K562 treated with DMSO at 1 percent for 4 hours (cell line): ENCODE data around the gene MCEE. TPM values are rescaled to one million over a fixed set of nuclear protein-coding genes. Genes with fewer than 3 reads are reported as not detected.

Experiments
- total RNA-seq: library from RNA; unstranded; fragments of 300-600 nt; gene quantifications from 2 replicates; pipeline ENCODE4 v1.2.3, GENCODE V29; 2022; ENCODE audit not compliant: insufficient read depth

Gene MCEE
- 15.1 and 16.5 TPM in 2 replicates for total RNA-seq

DNA sequence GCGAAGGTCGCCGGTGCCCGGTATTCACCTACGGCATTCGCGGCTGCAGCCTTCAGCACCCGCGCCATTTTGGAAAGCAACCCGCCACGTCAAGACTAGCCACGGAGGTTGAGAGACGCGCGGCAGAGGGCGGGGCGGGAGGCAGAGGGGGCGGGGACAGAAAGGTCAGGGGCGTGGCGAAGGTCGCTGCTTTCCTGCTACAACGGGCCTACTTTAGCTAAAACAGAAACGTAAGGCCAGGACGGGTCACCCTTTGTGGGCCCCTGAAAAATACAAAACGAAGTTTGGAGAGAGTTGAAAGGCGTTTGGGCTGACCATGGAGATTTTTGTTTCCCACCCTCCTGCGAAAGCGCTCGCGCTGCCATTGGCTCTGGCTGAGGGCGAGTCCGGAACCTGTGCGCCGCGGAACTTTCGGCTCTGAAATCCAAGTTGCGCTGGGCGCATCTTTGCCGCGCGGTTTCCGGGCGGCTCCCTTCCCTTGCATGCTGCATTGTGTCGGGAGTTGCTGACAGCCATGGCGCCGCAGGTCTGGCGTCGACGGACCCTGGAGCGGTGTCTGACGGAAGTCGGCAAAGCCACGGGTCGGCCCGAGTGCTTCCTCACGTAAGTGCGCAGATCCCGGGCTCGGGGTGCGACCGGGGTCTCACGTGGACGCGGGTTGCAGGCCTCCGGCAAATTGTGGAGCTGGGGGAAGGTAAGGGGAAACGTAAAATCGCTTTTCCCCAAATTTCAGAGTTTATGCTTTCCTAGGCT lies at the start of gene MCEE, which contains the start of gene MPHOSPH10:
Gene MCEE, minus strand, starts transcription at position 78 of the 753 bp plus-strand sequence. Its CDS starts 10 bp downstream, at position 68.
Gene MPHOSPH10, plus strand, starts transcription at position 483 of the 753 bp plus-strand sequence. Its CDS starts 32 bp downstream, at position 515.

DNA sequence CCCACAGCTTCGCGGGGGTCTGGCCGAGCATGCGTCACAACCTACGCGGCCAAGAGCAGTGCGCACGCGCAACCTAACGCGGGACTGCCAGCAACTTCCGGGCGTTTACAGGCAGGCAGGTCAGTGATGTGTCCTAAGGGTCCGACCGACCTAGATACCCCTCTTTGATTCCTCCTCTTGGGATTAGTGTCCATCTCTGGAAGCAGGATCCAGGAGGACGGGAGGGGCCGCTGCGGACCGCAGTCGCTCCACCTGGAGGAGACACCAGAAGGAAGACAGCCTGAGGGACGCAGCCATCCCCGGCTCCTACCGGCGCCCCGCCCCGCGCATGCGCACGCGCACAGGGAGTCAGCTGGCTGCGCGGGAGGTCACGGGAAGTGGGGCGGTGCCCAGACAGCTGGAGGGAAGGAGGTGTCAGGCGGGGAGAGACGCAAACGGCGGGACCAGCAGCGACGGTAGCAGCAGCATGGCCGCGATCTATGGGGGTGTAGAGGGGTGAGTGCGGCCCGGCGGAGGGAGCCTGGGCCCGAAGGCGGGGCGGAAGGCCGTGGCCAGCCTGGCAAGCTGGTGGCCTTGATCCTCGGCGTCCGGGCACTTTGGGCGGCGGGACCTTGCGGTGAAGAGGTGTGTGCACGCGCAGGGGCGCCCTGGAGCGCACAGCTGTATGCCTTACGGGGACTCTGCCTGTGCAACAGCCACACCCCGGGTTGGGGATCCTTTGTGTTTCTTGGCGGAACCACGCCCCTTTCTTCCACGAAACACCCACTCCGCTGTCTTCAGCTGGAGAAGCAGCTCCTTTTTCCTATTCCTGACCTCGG lies 61.6 kb downstream of the MCEE start, which contains the start of gene NAGK:
Gene NAGK, plus strand, starts transcription at position 431 of the 818 bp plus-strand sequence. Its CDS starts 36 bp downstream, at position 467.

Other genes with a start within 250 kb of the MCEE start
- gene VAX2, start 229.7 kb downstream of the MCEE start, total RNA-seq = not detected in 2 replicates
- gene ATP6V1B1, start 194.3 kb downstream of the MCEE start, total RNA-seq = not detected in 2 replicates
- not detected in 2 replicates for gene ANKRD53, start 151.6 kb downstream of the MCEE start, total RNA-seq
- gene TEX261, start 135.4 kb downstream of the MCEE start, total RNA-seq = 52.8 and 61.7 TPM in 2 replicates
- 35.1 and 58.0 TPM in 2 replicates for gene NAGK, start 61.6 kb downstream of the MCEE start, total RNA-seq
- gene MPHOSPH10, start 405 bp upstream of the MCEE start, total RNA-seq = 16.9 and 20.2 TPM in 2 replicates
- gene PAIP2B, start 96.9 kb upstream of the MCEE start, total RNA-seq = 0.42 and 0.51 TPM in 2 replicates
- 55.7 and 65.7 TPM in 2 replicates for gene ZNF638, start 201.6 kb upstream of the MCEE start, total RNA-seq